ENCODE data around the gene TPCN1.

The TPCN1 gene

DNA sequence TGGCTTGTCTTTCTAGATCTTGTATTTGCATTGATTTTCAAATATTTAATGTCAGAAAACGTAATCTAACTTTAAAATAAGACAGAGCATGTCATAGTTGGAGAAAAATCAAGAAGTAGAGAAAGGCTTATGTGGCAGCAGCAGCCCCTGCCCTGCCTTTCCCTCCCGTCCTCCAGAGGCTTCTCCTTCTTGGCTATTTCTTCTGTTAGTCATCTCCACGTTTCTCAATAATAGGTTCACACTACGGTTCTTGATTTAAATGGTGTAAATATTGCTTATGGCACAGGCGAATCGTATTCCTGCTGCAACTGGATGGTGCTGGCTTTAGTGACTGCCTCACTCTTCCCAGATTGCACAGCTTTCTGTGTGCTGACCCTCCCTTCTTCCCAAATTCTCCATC is 70.8 kb downstream of the TPCN1 start:
- no peaks in the 10 kb centered on the region for H3K9me3 ChIP-seq (ENCODE audit: severe bottlenecking)
- ATAC-seq (ENCODE audit: low read depth) (no peak), DNase-seq (ENCODE audit: low spot score) (no peak)
- TF ChIP-seq CTCF (IDR thresholded peaks at IDR 0.05; ENCODE audit: poor library complexity, severe bottlenecking): no peak
- no peak overlapping the region for H3K27ac ChIP-seq (ENCODE audit: poor library complexity, severe bottlenecking)
- no peaks in the 10 kb centered on the region for H3K4me1 ChIP-seq (ENCODE audit: insufficient read depth, poor library complexity, severe bottlenecking)
- peaks cover 68% of the 10 kb centered on the region for H3K36me3 ChIP-seq (ENCODE audit: low read depth)
- H3K27me3 ChIP-seq (ENCODE audit: insufficient read depth, poor library complexity, severe bottlenecking): no peaks in the 10 kb centered on the region
- no peak overlapping the region for H3K4me3 ChIP-seq (ENCODE audit: severe bottlenecking)

DNA sequence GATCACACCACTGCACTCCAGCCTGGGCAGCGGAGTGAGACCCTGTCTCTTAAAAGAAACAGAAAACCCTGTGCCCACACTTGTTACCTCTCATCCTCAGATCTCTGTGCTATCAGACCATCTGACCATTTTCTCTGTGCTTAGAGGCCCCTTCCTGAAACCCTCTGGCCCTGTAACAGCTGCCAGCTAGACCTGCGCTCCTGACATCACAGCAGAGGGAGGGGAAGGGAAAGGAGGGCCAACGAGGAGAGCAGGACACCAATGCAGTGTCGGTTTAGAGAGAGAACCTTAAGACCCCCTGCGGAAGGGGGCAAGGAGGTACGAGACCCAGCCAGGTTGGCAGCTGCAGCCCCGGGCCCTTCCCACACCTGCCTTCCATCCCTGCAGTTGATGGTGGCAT is 71.3 kb downstream of the TPCN1 start:
- H3K9me3 ChIP-seq (ENCODE audit: severe bottlenecking): no peaks in the 10 kb centered on the region
- no peaks in the 10 kb centered on the region for H3K4me1 ChIP-seq (ENCODE audit: insufficient read depth, poor library complexity, severe bottlenecking)
- H3K27me3 ChIP-seq (ENCODE audit: insufficient read depth, poor library complexity, severe bottlenecking): no peaks in the 10 kb centered on the region
- ATAC-seq (ENCODE audit: low read depth): no peak
- DNase-seq (ENCODE audit: low spot score): no peak
- peaks cover 66% of the 10 kb centered on the region for H3K36me3 ChIP-seq (ENCODE audit: low read depth)
- no peak overlapping the region for H3K27ac ChIP-seq (ENCODE audit: poor library complexity, severe bottlenecking)
- no peak overlapping the region for H3K4me3 ChIP-seq (ENCODE audit: severe bottlenecking)
- no peak for TF ChIP-seq CTCF (IDR thresholded peaks at IDR 0.05; ENCODE audit: poor library complexity, severe bottlenecking)

- DNase-seq (ENCODE audit: low spot score): no peak
- Histone ChIP-seq H3K36me3 (ENCODE audit: low read depth) (peaks cover 61% of the 10 kb centered on the region), H3K27ac (ENCODE audit: poor library complexity, severe bottlenecking) (no peak overlapping the region), H3K9me3 (ENCODE audit: severe bottlenecking) (no peaks in the 10 kb centered on the region), H3K4me3 (ENCODE audit: severe bottlenecking) (no peak overlapping the region), H3K27me3 (ENCODE audit: insufficient read depth, poor library complexity, severe bottlenecking) (no peaks in the 10 kb centered on the region), H3K4me1 (ENCODE audit: insufficient read depth, poor library complexity, severe bottlenecking) (no peaks in the 10 kb centered on the region)
- no peak for TF ChIP-seq CTCF (IDR thresholded peaks at IDR 0.05; ENCODE audit: poor library complexity, severe bottlenecking)
- no peak for ATAC-seq (ENCODE audit: low read depth)
Observed at GRCh38 chr12:113293100-113293499, 71.8 kb downstream of the TPCN1 start.

- H3K36me3 ChIP-seq (ENCODE audit: low read depth): peaks cover 49% of the 10 kb centered on the region
- no peak overlapping the region for H3K27ac ChIP-seq (ENCODE audit: poor library complexity, severe bottlenecking)
- no peaks in the 10 kb centered on the region for H3K27me3 ChIP-seq (ENCODE audit: insufficient read depth, poor library complexity, severe bottlenecking)
- no peak for ATAC-seq (ENCODE audit: low read depth)
- DNase-seq (ENCODE audit: low spot score): no peak
- H3K4me3 ChIP-seq (ENCODE audit: severe bottlenecking): no peak overlapping the region
- no peaks in the 10 kb centered on the region for H3K9me3 ChIP-seq (ENCODE audit: severe bottlenecking)
- TF ChIP-seq CTCF (IDR thresholded peaks at IDR 0.05; ENCODE audit: poor library complexity, severe bottlenecking): no peak
- H3K4me1 ChIP-seq (ENCODE audit: insufficient read depth, poor library complexity, severe bottlenecking): peaks cover 13% of the 10 kb centered on the region
Observed at GRCh38 chr12:113295886-113296556, 74.8 kb downstream of the TPCN1 start.

DNA sequence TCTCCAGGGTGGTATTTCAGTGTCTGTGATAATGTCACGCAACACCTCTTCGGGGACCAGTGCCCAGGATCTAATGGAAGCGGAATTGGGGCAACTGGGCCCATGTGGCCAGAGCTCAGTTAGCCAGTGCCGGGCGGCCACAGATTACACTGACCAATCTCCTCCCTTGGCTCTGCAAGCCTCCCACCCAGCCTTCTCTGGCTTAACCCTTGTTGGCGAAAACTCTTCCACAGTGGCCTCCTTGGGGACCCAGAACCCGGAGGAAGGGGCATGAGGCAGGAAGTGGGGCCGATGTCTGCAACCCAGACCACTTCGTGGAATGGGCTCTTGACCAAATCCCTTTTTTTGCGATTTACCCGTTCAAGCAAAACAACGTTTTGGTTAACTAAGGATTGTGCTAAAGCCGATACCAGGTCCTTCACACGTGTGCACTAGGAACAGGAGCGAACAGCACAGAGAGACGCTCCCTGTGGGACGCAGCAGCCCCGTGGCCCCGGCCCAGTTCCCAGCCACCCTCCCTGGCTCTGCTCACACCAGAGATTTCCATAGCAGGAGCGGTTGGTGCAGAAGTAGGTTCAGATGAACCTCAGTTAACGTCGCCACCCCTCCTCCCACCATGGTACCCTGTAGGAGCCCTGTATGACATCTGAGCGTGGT is 75.4 kb downstream of the TPCN1 start:
- Histone ChIP-seq H3K27ac (ENCODE audit: poor library complexity, severe bottlenecking) (no peak overlapping the region), H3K27me3 (ENCODE audit: insufficient read depth, poor library complexity, severe bottlenecking) (no peaks in the 10 kb centered on the region), H3K4me3 (ENCODE audit: severe bottlenecking) (no peak overlapping the region), H3K4me1 (ENCODE audit: insufficient read depth, poor library complexity, severe bottlenecking) (peaks cover 13% of the 10 kb centered on the region), H3K9me3 (ENCODE audit: severe bottlenecking) (no peaks in the 10 kb centered on the region), H3K36me3 (ENCODE audit: low read depth) (peaks cover 42% of the 10 kb centered on the region)
- no peak for ATAC-seq (ENCODE audit: low read depth)
- no peak for DNase-seq (ENCODE audit: low spot score)
- TF ChIP-seq CTCF (IDR thresholded peaks at IDR 0.05; ENCODE audit: poor library complexity, severe bottlenecking): no peak

Data from RWPE2 (cell line).